Upper lobe of left lung (tissue), 4 donors: ENCODE results near the gene RUNX1.

Source experiments
- CTCF ChIP-seq, 6 experiments: fragments of 450-650 bp in 4 of 6; fragments of 200-600 bp in 2 of 6; sonication (generic) in 2 of 6; IDR thresholded peaks; one replicate each; pipeline ENCODE4 v1.5.1; 2016 to 2019; ENCODE audit warnings: antibody characterized with exemption in 6 of 6
- POLR2A ChIP-seq, 4 donors: fragments of 450-650 bp; IDR thresholded peaks; one replicate each; pipeline ENCODE4 v1.5.1; 2016 to 2017; ENCODE audit warnings: antibody characterized with exemption in 4 of 4, mild to moderate bottlenecking in 2 of 4
- POLR2AphosphoS5 ChIP-seq, 2 donors: sonication (generic); formaldehyde crosslinking; IDR thresholded peaks; one replicate each; pipeline ENCODE4 v1.5.1; 2017; ENCODE audit warnings: antibody characterized with exemption in 2 of 2

- TF ChIP-seq CTCF (IDR thresholded peaks at IDR 0.05) (no peak), POLR2AphosphoS5 (IDR thresholded peaks at IDR 0.05) (no peak), POLR2A (IDR thresholded peaks at IDR 0.05) (no peak)
These were observed 243.9 kb downstream of the RUNX1 start for GRCh38 chr21:34805157-34805556.
